T-helper 1 cell (primary cell): Measurements from ENCODE around the gene ZNF827.
A peak's percentile ranks its signal among the peaks of the same experiment; 100 is the strongest.

Experiments
- DNase-seq, 5 donors: peaks; one replicate each; pipeline ENCODE4 v3.0.0-alpha.2; 2012 to 2020

ZNF827 gene

GRCh38 chr4:145861336-145862318 lies 77.0 kb downstream of the ZNF827 start:
- DNase-seq = no peak

GRCh38 chr4:145860897-145861296 lies 77.7 kb downstream of the ZNF827 start:
- no peak for DNase-seq

- no peak for DNase-seq
Measured at GRCh38 chr4:145860446-145860845, 78.2 kb downstream of the ZNF827 start.

GRCh38 chr4:145859926-145860325 lies 78.7 kb downstream of the ZNF827 start:
- DNase-seq = no peak

GRCh38 chr4:145859426-145859825 lies 79.2 kb downstream of the ZNF827 start:
- DNase-seq = no peak

GRCh38 chr4:145852256-145852839 lies 86.3 kb downstream of the ZNF827 start:
- DNase-seq = no peak

GRCh38 chr4:145851511-145852201 lies 87.0 kb downstream of the ZNF827 start:
- no peak for DNase-seq

- no peak for DNase-seq
Measured at GRCh38 chr4:145847764-145848163, 90.9 kb downstream of the ZNF827 start.

- DNase-seq = no peak
Measured at GRCh38 chr4:145845118-145845517, 93.5 kb downstream of the ZNF827 start.

- no peak for DNase-seq
Measured at GRCh38 chr4:145843639-145844038, 95.0 kb downstream of the ZNF827 start.

- no peak for DNase-seq
Measured at GRCh38 chr4:145843148-145843547, 95.5 kb downstream of the ZNF827 start.

- DNase-seq = no peak
Measured at GRCh38 chr4:145842224-145842887, 96.3 kb downstream of the ZNF827 start.

- no peak for DNase-seq
Measured at GRCh38 chr4:145840801-145841200, 97.8 kb downstream of the ZNF827 start.

- DNase-seq = peak in 1 of 5 donors; percentile 54
Measured at GRCh38 chr4:145840162-145840768, 98.4 kb downstream of the ZNF827 start.

GRCh38 chr4:145839151-145839550 lies 99.5 kb downstream of the ZNF827 start:
- DNase-seq = no peak

- DNase-seq = peak in 1 of 5 donors; percentile 55
Measured at GRCh38 chr4:145832384-145832783, 106.2 kb downstream of the ZNF827 start.

GRCh38 chr4:145830699-145831098 lies 107.9 kb downstream of the ZNF827 start:
- no peak for DNase-seq

- DNase-seq = no peak
Measured at GRCh38 chr4:145829629-145830395, 108.8 kb downstream of the ZNF827 start.

GRCh38 chr4:145828802-145829485 lies 109.7 kb downstream of the ZNF827 start:
- peak in 1 of 5 donors; percentile 74 for DNase-seq

- DNase-seq = no peak
Measured at GRCh38 chr4:145827885-145828284, 110.7 kb downstream of the ZNF827 start.

- DNase-seq = no peak
Measured at GRCh38 chr4:145825255-145825654, 113.4 kb downstream of the ZNF827 start.
